Right atrium auricular region (tissue), 2 donors: ENCODE data around the gene C6orf136. TPM values are rescaled to one million over a fixed set of nuclear protein-coding genes. Genes with fewer than 3 reads are reported as not detected.
A peak's percentile ranks its signal among the peaks of the same experiment; 100 is the strongest.

Source experiments
- DNase-seq: peaks from one replicate; pipeline ENCODE4 v3.0.0-alpha.2; 2019; ENCODE audit warnings: low spot score
- H3K27ac ChIP-seq, 2 donors: fragments of 200-600 bp; sonication (generic); 1 replicate in 1 of 2; 2 replicates in 1 of 2; pipeline ENCODE4 v1.5.1; 2016 to 2019
- H3K27me3 ChIP-seq, 2 donors: fragments of 200-600 bp; sonication (generic); one replicate each; pipeline versions ENCODE4 v1.5.1 to v1.6.0; 2017 to 2019
- H3K36me3 ChIP-seq: fragments of 200-600 bp; sonication (generic); one replicate; pipeline ENCODE4 v1.5.1; 2016
- H3K4me1 ChIP-seq, 2 donors: fragments of 200-600 bp; sonication (generic); one replicate each; pipeline versions ENCODE4 v1.5.1 to v1.6.0; 2017 to 2019
- H3K4me3 ChIP-seq, 2 donors: fragments of 200-600 bp; sonication (generic); 1 replicate in 1 of 2; 2 replicates in 1 of 2; pipeline ENCODE4 v1.5.1; 2017 to 2019; ENCODE audit warnings: mild to moderate bottlenecking in 1 of 2, moderate library complexity in 1 of 2
- H3K9me3 ChIP-seq, 2 donors: fragments of 200-600 bp; sonication (generic); one replicate each; pipeline ENCODE4 v1.5.1; 2019
- total RNA-seq, 2 donors: library from RNA; depleted of rRNA; stranded (reverse); fragments of >200 nt; gene quantifications; one replicate each; pipeline ENCODE4 v1.1.0, GENCODE V29; 2016
- TF ChIP-seq, protein P1 (sequence below), 2 donors: fragments of 200-600 bp; sonication (generic); IDR thresholded peaks; one replicate each; pipeline ENCODE4 v1.5.1; 2019; ENCODE audit warnings: antibody characterized with exemption in 2 of 2

C6orf136 gene
- total RNA-seq, 2 donors from 2014 or later: 28.3 to 29.4 TPM

DNA sequence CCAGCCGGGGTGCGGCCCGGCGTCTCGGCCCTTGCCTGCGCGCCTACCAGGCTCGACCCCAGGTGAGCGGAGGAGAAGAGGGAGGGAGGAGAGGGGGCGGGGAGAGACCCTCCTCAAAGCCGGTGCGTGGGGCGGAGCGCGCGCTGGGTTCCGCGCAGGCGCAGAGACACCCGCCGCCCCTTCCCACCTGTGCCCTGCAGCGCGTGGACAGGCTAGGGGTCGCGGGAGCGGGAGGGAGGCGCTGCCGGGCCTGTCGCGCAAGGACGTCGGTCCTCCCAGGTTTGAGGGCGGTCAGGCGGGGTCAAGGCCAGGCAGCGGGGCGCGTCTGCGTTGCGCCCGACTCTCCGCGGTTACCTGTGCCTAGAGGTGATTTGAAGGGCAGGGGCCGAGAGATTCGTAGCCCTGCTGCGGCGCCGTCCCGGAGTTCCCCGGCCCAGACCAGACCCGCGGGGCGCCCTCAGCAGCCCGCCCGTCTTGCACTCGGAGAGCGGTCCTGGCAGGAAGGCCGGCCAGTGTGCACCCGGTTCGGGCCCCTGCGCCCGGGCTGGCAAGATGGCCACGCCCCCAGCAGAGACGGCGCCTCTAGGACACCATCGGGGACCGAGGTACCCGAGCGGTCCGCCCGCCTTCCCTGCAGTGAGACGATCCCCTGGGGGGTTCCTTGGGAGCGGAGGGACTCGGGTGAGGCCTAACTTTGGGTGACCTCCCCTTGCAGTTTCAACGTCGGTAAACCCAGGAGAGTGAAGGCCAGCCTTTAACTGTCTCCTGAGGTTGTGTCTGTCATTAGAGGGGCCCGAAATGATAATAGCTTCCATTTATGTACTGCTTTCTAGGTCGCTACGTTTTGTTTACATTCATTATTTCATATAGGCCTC, 546 bp downstream of the C6orf136 start:
- H3K27me3 ChIP-seq: no peaks in the 10 kb centered on the region
- DNase-seq: peak; percentile 64
- TF ChIP-seq, protein P1, sequence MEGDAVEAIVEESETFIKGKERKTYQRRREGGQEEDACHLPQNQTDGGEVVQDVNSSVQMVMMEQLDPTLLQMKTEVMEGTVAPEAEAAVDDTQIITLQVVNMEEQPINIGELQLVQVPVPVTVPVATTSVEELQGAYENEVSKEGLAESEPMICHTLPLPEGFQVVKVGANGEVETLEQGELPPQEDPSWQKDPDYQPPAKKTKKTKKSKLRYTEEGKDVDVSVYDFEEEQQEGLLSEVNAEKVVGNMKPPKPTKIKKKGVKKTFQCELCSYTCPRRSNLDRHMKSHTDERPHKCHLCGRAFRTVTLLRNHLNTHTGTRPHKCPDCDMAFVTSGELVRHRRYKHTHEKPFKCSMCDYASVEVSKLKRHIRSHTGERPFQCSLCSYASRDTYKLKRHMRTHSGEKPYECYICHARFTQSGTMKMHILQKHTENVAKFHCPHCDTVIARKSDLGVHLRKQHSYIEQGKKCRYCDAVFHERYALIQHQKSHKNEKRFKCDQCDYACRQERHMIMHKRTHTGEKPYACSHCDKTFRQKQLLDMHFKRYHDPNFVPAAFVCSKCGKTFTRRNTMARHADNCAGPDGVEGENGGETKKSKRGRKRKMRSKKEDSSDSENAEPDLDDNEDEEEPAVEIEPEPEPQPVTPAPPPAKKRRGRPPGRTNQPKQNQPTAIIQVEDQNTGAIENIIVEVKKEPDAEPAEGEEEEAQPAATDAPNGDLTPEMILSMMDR (IDR thresholded peaks at IDR 0.05): no peak
- no peaks in the 10 kb centered on the region for H3K9me3 ChIP-seq
- peaks cover 18% of the 10 kb centered on the region for H3K36me3 ChIP-seq
- peak overlapping the region; percentile 96 to 99 for H3K27ac ChIP-seq
- H3K4me3 ChIP-seq: peak overlapping the region; percentile 97 to 100
- H3K4me1 ChIP-seq: peaks cover 0 to 19% of the 10 kb centered on the region in 2 donors

DNA sequence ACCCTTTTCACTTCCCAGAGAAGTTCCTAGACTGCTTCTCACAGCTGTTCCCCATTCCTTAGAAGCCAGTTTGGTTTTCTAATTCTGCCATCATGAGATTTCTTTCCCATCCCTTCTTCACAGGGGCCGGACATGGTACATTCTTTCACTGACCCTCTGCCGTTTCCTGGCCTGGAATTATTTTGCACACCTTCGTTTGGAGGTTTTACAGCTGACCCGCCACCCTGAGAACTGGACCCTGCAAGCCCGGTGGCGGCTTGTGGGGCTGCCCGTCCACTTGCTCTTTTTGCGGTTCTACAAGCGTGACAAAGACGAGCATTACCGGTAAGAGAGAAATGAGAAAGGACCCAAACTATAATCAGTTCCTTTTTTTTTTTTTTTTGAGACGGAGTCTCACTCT, 4.2 kb downstream of the C6orf136 start:
- H3K27ac ChIP-seq: no peak overlapping the region
- peaks cover 54% of the 10 kb centered on the region for H3K36me3 ChIP-seq
- H3K4me3 ChIP-seq: no peak overlapping the region
- peaks cover 0 to 18% of the 10 kb centered on the region in 2 donors for H3K4me1 ChIP-seq
- H3K9me3 ChIP-seq: no peaks in the 10 kb centered on the region
- DNase-seq: no peak
- TF ChIP-seq, protein P1 (IDR thresholded peaks at IDR 0.05): no peak
- H3K27me3 ChIP-seq: no peaks in the 10 kb centered on the region

DNA sequence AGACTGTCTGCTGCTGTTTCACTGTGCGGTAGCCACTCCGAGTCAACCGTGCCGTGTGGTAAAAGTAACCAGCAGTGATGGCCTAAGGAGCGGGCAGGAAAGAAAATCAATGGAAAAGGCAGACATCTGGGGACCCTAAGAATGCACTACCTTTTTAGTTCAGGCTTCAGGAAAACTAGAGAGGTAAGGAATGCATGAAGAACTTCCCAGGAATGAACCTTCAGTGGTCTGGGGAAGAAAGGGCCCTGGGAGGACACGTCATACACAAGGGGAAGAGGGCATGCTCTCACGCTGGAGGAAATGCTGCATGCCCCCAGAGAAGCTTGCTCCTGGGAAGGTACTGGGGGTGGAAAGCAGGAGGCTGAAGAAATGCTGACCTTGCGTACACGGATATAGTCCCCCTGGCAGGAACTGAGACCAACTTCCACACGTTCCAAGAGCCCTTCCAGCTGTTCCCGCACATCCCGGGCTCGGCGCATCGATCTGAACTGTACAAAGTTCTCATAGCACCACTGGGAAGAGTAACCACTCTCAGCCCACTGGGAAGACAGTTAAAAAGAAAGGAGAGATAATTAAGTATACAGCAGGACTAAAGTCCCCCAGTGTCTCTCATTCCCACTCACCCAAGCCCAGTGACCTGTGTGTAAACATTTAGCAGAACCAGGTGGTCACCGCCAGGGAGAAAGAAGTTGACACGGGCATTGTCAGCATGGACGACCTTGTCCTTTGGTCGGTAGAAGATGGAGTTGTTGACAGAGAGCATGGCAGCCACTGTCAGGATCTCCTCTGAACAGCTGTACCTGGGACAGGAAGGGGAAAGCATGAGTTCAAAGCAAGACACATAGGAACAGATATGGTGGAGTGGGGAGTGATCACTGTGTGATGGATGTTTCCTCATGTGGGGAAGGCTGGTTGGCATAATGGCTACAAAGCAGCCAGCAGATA, 8.1 kb downstream of the C6orf136 start:
- DNase-seq: no peak
- TF ChIP-seq, protein P1 (IDR thresholded peaks at IDR 0.05): no peak
- H3K27me3 ChIP-seq: no peaks in the 10 kb centered on the region
- H3K4me3 ChIP-seq: no peak overlapping the region
- no peaks in the 10 kb centered on the region for H3K4me1 ChIP-seq
- no peak overlapping the region for H3K27ac ChIP-seq
- H3K36me3 ChIP-seq: peaks cover 91% of the 10 kb centered on the region
- no peaks in the 10 kb centered on the region for H3K9me3 ChIP-seq

DNA sequence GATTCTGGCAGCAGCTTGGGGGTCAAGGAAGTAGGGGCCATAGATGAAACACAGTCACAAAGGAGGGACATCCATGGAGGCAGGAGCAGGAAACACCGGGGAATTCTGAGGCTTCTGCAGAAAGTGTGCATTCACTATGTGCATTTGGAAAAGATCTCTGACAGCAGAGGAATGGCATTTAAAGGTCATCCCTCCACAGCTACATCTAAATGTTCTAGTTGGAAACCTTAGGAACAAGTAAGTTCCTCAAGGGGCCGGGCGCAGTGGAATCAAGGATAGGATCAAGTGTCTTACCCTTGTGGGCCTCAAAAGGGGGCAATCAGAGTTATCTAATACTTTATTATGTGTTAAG, 8.8 kb downstream of the C6orf136 start:
- H3K36me3 ChIP-seq: peaks cover 98% of the 10 kb centered on the region

DNA sequence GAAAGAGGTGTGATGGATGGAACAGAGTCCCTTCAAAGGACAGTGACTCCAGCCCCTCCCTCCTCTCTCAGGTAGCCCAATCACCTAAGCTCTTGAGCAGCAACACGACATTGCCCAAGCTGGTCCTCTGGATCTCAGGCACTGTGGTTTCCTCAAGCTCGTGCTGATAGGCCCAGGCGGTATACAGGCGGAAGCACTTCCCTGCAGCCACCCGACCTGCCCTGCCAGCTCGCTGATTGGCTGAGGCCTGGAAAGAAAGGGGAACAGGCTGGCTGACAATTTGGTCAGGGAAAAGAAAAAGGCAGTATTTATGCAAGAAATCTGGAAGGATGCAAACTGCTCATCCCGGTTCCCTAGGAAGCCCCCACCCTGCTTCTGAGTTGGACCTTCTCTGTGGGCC, 9.6 kb downstream of the C6orf136 start:
- Histone ChIP-seq H3K36me3 (peaks cover 97% of the 10 kb centered on the region), H3K9me3 (no peaks in the 10 kb centered on the region), H3K27ac (no peak overlapping the region), H3K27me3 (no peaks in the 10 kb centered on the region), H3K4me1 (no peaks in the 10 kb centered on the region), H3K4me3 (no peak overlapping the region)
- TF ChIP-seq, protein P1 (IDR thresholded peaks at IDR 0.05): no peak
- no peak for DNase-seq

More for the DNA sequence above, 8.8 kb downstream of the C6orf136 start:
- H3K27me3 ChIP-seq: no peaks in the 10 kb centered on the region
- H3K4me3 ChIP-seq: no peak overlapping the region
- H3K9me3 ChIP-seq: no peaks in the 10 kb centered on the region
- no peak overlapping the region for H3K27ac ChIP-seq
- DNase-seq: no peak
- TF ChIP-seq, protein P1 (IDR thresholded peaks at IDR 0.05): no peak
- H3K4me1 ChIP-seq: no peaks in the 10 kb centered on the region
